ENCODE results near the gene TMEM144. TPM values are rescaled to one million over a fixed set of nuclear protein-coding genes. Genes with fewer than 3 reads are reported as not detected.

Gene TMEM144
- total RNA-seq, 4 donors from 2014 or later, result 7.4 to 67.1 (median 45.2) TPM

GRCh38 chr4:158292156-158292555 lies 81.9 kb downstream of the TMEM144 start:
- Histone ChIP-seq H3K27me3 (no peaks in the 10 kb centered on the region), H3K9me3 (no peaks in the 10 kb centered on the region), H3K4me3 (no peak overlapping the region), H3K27ac (no peak overlapping the region), H3K36me3 (no peaks in the 10 kb centered on the region), H3K4me1 (no peaks in the 10 kb centered on the region)
- DNase-seq, result no peak
- TF ChIP-seq CTCF (IDR thresholded peaks at IDR 0.05) (no peak), POLR2A (IDR thresholded peaks at IDR 0.05) (no peak)

- Histone ChIP-seq H3K4me3 (no peak overlapping the region), H3K36me3 (no peaks in the 10 kb centered on the region), H3K27ac (no peak overlapping the region), H3K4me1 (no peaks in the 10 kb centered on the region), H3K27me3 (no peaks in the 10 kb centered on the region), H3K9me3 (no peaks in the 10 kb centered on the region)
- DNase-seq, result no peak
- TF ChIP-seq POLR2A (IDR thresholded peaks at IDR 0.05) (no peak), CTCF (IDR thresholded peaks at IDR 0.05) (no peak)
These were observed 84.8 kb downstream of the TMEM144 start for GRCh38 chr4:158295053-158295452.

GRCh38 chr4:158297866-158298265 lies 87.6 kb downstream of the TMEM144 start:
- no peak overlapping the region for H3K27ac ChIP-seq
- TF ChIP-seq CTCF (IDR thresholded peaks at IDR 0.05) (no peak), POLR2A (IDR thresholded peaks at IDR 0.05) (no peak)
- H3K4me1 ChIP-seq, result no peaks in the 10 kb centered on the region
- H3K4me3 ChIP-seq, result no peak overlapping the region
- H3K36me3 ChIP-seq, result no peaks in the 10 kb centered on the region
- no peaks in the 10 kb centered on the region for H3K27me3 ChIP-seq
- no peaks in the 10 kb centered on the region for H3K9me3 ChIP-seq
- no peak for DNase-seq

- Histone ChIP-seq H3K9me3 (no peaks in the 10 kb centered on the region), H3K4me3 (no peak overlapping the region), H3K27me3 (no peaks in the 10 kb centered on the region), H3K27ac (no peak overlapping the region), H3K4me1 (no peaks in the 10 kb centered on the region), H3K36me3 (no peaks in the 10 kb centered on the region)
- TF ChIP-seq POLR2A (IDR thresholded peaks at IDR 0.05), result no peak
- no peak for TF ChIP-seq CTCF (IDR thresholded peaks at IDR 0.05)
- no peak for DNase-seq
These were observed 89.2 kb downstream of the TMEM144 start for GRCh38 chr4:158299459-158300007.

GRCh38 chr4:158300012-158300411 lies 89.7 kb downstream of the TMEM144 start:
- TF ChIP-seq CTCF (IDR thresholded peaks at IDR 0.05) (no peak), POLR2A (IDR thresholded peaks at IDR 0.05) (no peak)
- H3K4me3 ChIP-seq, result no peak overlapping the region
- no peak for DNase-seq
- H3K27ac ChIP-seq, result no peak overlapping the region
- H3K4me1 ChIP-seq, result no peaks in the 10 kb centered on the region
- H3K36me3 ChIP-seq, result no peaks in the 10 kb centered on the region
- H3K27me3 ChIP-seq, result no peaks in the 10 kb centered on the region
- no peaks in the 10 kb centered on the region for H3K9me3 ChIP-seq
